ENCODE measurements around the gene TIMM8B. TPM values are rescaled to one million over a fixed set of nuclear protein-coding genes. Genes with fewer than 3 reads are reported as not detected.

TIMM8B gene
- total and polyA plus RNA-seq, 9 of the 15 experiments (the other 6 are each of a cell fraction or from before 2014, with no cell fraction given) = 95.8 to 338 (median 145) TPM

GRCh38 chr11:112085822-112086421 is 634 bp downstream of the TIMM8B start (continued):
- TF ChIP-seq CREB5 (CRISPR knock-in tag; IDR thresholded peaks at IDR 0.05) (no peak), ZNF280A (IDR thresholded peaks at IDR 0.05; ENCODE audit: low read depth, partially characterized antibody) (no peak), TCF7 (IDR thresholded peaks at IDR 0.05; ENCODE audit: borderline replicate concordance) (no peak), ZNF212 (CRISPR knock-in tag; IDR thresholded peaks at IDR 0.05) (no peak), DDX20 (tag; IDR thresholded peaks at IDR 0.05; ENCODE audit: low read depth) (no peak), TRIM24 (IDR thresholded peaks at IDR 0.05) (no peak), POLR2A (conservative IDR thresholded peaks at IDR 0.05) (no peak), CBFA2T2 (conservative IDR thresholded peaks at IDR 0.05) (no peak), TOE1 (IDR thresholded peaks at IDR 0.05; ENCODE audit: borderline replicate concordance) (no peak), TOE1 (CRISPR knock-in tag; IDR thresholded peaks at IDR 0.05; ENCODE audit: borderline replicate concordance, low read depth) (0 out of 2 replicates have a peak, but pooled peaks have one; percentile 18), SMARCE1 (IDR thresholded peaks at IDR 0.05) (no peak), ZNF512 (tag; IDR thresholded peaks at IDR 0.05) (no peak), PPARD (CRISPR knock-in tag; IDR thresholded peaks at IDR 0.05) (no peak), NCOR1 (IDR thresholded peaks at IDR 0.05) (no peak), KLF16 (IDR thresholded peaks at IDR 0.05) (no peak), TEAD4 (IDR thresholded peaks at IDR 0.05; ENCODE audit: low read length) (0 out of 2 replicates have a peak, but pooled peaks have one; percentile 3), TEAD4 (CRISPR knock-in tag; IDR thresholded peaks at IDR 0.05; ENCODE audit: borderline replicate concordance) (no peak), THRAP3 (IDR thresholded peaks at IDR 0.05; ENCODE audit: borderline replicate concordance) (peak; percentile 20; the same call in 1 of the 2 replicates), PHF20 (IDR thresholded peaks at IDR 0.05; ENCODE audit: partially characterized antibody) (no peak), ATF6 (CRISPR knock-in tag; IDR thresholded peaks at IDR 0.05) (no peak), HDAC1 (IDR thresholded peaks at IDR 0.05) (0 out of 4 replicates have a peak, but pooled peaks of 1 of the 2 experiments have one; percentile 15), SP1 (CRISPR knock-in tag; IDR thresholded peaks at IDR 0.05) (no peak)
